Rectal smooth muscle tissue (tissue), 1 donor: ENCODE data around the gene MLLT1.

Source experiments
- H3K27ac ChIP-seq: one replicate; pipeline ENCODE4 v1.7.0; 2013; ENCODE audit warnings: low read depth, low read length, inconsistent platforms
- H3K27me3 ChIP-seq: one replicate; pipeline ENCODE4 v1.7.0; 2013; ENCODE audit warnings: low read length; ENCODE audit not compliant: control insufficient read depth, insufficient read depth
- H3K36me3 ChIP-seq: one replicate; pipeline ENCODE4 v1.7.0; 2013; ENCODE audit warnings: low read length; ENCODE audit not compliant: control insufficient read depth, insufficient read depth
- H3K4me1 ChIP-seq: one replicate; pipeline ENCODE4 v1.7.0; 2013; ENCODE audit warnings: low read length; ENCODE audit not compliant: control insufficient read depth, insufficient read depth
- H3K4me3 ChIP-seq: one replicate; pipeline ENCODE4 v1.7.0; 2013; ENCODE audit warnings: low read length
- H3K9ac ChIP-seq: one replicate; pipeline ENCODE4 v1.7.0; 2013; ENCODE audit warnings: low read length

The MLLT1 gene

DNA sequence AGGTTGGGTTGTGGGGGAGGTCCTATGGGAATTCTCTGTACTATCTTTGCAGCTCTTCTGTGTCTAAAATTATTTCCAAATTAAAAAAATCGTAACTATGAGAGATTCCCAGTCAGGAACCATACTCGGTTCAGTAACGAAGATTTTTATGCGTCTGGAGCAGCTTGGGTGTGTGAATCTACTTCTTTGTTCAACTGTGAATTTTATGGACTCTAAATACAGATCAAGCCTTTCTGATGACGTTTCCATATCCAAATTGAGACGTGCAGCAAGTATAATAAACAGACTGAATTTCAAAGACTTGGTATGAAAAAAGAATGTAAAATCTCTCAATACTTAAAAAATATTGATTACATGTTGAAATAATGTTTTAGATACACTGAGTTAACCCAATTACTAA lies 30.9 kb downstream of the MLLT1 start:
- Histone ChIP-seq H3K36me3 (no peaks in the 10 kb centered on the region), H3K9ac (no peak overlapping the region), H3K4me3 (no peak overlapping the region), H3K27me3 (no peaks in the 10 kb centered on the region), H3K27ac (peak overlapping the region; percentile 60), H3K4me1 (peaks cover 16% of the 10 kb centered on the region)

DNA sequence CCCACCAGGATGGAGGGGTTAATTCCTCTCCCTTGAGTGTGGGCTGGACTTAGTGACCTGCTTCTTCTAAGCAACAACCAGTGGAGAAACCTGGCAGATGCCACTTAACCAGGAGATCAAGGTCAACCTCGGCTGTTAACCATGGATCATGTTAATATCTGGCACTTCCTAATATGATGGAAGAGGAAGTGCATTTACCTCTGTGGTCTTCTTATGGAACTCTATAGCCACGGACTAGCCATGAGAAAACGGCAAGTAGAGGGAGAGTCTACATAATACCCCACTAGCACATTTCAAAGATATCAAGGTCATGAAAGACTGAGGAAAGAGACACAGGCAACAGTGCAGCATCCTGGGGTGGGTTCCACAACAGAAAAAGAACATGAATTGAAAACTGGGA lies 31.4 kb downstream of the MLLT1 start:
- Histone ChIP-seq H3K27me3 (no peaks in the 10 kb centered on the region), H3K27ac (peak overlapping the region; percentile 60), H3K9ac (no peak overlapping the region), H3K4me3 (no peak overlapping the region), H3K36me3 (no peaks in the 10 kb centered on the region), H3K4me1 (peaks cover 17% of the 10 kb centered on the region)

DNA sequence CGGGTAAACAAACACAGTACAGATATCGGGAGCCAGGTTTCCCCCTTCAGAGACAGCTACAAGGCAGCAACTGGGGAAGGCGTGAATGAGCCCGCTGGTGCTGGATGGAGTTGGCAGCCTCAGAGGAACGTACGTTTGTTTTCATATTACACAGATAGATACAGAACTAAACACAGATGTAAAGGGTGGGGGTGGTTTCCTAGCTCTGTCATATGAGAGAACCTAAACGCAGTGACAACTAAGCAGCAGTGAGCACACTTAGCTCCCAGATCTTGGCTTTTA lies 32.8 kb downstream of the MLLT1 start:
- Histone ChIP-seq H3K36me3 (no peaks in the 10 kb centered on the region), H3K27ac (no peak overlapping the region), H3K4me3 (no peak overlapping the region), H3K27me3 (no peaks in the 10 kb centered on the region), H3K4me1 (peaks cover 24% of the 10 kb centered on the region), H3K9ac (no peak overlapping the region)

DNA sequence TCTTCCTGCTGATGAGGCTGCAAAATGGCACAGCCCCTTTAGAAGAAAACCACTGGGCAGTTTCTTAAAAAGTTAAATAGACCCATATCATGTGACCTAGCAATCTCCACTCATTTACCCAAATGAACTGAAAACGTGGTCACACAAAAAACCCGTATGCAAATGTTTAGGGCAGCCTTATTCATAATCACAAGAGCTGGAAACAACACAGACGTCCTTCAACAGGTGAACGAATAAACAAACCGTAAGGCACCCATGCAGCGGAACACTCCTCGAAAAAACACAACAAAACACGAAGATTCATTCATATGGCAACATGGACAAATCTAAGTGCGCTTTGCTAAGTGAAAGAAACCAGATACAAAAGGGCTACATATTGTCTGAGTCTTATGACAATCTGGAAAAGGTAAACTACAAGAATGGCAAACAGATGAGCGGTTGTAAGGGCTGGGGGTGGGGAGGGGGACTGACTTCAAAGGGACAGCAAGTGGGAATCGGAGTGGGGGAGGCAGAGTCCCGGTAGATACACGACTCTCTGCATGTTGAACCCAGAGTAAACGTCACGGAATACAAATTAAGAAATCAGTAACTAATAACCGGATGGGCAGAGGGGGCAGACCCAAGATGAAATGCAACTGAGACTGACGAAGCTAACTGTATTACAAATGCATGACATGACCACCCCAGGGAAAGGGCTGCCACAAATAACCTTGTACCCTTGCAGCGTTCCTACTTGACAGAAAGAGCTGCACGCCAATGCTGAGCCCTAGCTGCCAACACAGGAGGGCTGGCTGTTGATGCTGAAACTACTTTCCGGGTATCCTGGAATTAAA lies 33.4 kb downstream of the MLLT1 start:
- no peaks in the 10 kb centered on the region for H3K27me3 ChIP-seq
- H3K4me3 ChIP-seq: no peak overlapping the region
- H3K27ac ChIP-seq: no peak overlapping the region
- peaks cover 24% of the 10 kb centered on the region for H3K4me1 ChIP-seq
- H3K36me3 ChIP-seq: no peaks in the 10 kb centered on the region
- no peak overlapping the region for H3K9ac ChIP-seq

DNA sequence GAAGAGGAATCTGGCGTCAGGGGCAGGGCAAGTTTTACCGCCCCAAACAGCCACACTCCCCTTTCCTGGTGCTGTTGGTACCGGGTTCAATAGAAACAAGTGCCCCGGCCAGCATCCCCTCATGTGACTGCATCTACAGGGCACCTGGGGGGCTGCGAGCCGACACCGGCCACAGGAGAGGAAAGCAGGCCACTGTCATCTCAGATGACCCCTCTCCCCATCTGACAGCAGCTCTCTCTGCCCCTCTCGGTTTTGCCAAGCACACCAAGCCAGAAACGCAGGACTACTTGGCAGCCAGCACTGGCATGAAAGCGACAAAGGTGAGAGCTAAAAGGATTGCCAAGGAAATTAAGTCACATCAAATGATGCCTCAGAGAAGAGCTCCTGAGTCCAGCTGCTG lies 37.1 kb downstream of the MLLT1 start:
- Histone ChIP-seq H3K36me3 (no peaks in the 10 kb centered on the region), H3K9ac (no peak overlapping the region), H3K27me3 (no peaks in the 10 kb centered on the region), H3K27ac (no peak overlapping the region), H3K4me3 (no peak overlapping the region), H3K4me1 (peaks cover 8% of the 10 kb centered on the region)

DNA sequence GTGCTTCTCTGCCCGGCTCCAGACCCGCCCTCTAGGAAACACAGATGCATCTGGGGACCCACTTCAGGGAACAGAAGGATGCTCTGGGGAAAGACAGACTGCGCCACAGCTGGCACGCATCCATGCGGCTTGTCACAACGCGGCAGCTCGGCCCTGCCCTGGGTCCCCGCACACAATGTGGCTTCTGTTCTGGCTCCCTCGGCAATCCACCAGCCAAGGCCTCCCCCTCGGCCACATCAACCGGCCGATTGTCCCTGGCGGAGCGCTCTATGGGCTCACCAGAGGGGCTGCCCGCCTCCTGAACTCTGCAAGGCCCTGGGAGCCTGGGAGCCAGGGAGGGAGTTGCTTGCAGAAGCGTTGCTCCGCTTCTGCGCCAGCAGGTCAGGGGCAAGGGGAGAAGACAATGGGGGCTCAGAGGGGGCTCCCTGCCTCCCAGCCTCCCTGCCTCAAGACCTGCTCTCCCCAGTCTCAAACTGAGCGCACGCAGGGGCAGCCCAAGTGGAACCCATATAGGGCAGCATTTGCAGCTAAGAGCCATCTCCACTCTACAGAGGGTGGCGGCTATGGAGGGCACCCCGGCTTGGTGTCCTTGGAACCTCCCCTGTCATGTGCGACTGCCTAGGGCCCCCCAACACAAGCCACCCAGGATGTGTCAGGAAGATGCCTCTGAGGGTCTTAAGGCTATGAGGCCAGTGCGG lies 37.9 kb downstream of the MLLT1 start:
- Histone ChIP-seq H3K4me1 (peaks cover 8% of the 10 kb centered on the region), H3K9ac (no peak overlapping the region), H3K27ac (no peak overlapping the region), H3K36me3 (no peaks in the 10 kb centered on the region), H3K4me3 (no peak overlapping the region), H3K27me3 (no peaks in the 10 kb centered on the region)

DNA sequence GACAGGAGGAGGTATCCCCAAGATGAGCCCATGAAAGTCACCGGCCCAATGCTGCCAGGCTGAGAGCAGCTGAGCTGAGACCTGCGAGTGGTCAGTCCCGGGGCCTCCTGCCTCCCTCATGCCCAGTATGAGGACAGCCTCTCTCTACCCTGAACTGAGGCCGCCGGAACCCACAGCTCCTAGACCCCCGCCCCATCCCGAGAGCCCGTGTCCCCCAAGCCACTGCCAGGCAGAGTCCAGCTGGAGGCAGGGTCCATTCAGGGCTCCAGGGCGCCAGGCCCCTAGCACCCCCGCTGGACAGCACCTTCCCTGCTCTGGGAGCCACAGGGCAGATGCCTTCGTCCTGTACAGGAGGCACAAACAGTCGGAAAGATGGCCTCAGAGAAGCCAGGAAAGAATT lies 38.7 kb downstream of the MLLT1 start:
- H3K27ac ChIP-seq: no peak overlapping the region
- H3K4me3 ChIP-seq: no peak overlapping the region
- H3K4me1 ChIP-seq: peaks cover 8% of the 10 kb centered on the region
- H3K27me3 ChIP-seq: no peaks in the 10 kb centered on the region
- H3K36me3 ChIP-seq: no peaks in the 10 kb centered on the region
- no peak overlapping the region for H3K9ac ChIP-seq

DNA sequence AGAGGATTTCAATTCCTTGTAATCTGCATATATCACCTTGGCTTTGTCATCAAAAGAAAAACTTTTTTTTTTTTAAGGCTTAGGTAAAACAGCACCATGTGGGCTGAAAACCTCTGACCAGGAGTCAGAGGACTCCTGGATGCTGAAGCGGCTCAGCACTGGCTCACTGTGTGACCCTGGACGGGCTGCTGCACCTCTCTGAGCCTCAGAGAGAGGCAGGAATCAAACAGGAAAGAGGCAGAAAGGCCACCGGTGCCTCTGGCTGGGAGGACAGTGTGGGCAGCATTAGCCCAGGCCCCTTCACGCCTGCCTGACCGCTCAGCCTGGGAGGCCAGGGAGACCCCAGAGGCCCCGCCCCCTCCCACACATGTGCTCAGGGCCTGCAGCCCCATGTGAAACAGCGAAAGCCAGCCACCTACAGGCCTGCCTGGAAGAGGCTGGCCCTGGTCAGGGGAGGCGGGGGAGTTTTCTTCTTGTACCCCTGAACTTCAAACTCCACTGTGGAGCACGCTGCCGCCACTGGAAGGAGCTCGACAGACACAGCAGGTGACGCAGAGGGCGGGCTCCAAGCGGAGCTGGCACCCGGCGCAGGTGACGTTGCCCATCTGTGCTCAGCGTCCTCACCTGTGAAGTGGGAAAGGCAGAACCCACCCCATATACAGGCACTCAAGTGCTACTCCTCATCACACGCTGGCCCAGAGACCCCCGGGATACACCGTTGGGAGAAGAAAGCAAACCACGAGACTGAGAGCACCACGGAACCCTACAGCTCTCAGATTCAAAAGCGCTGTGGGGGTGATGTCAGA lies 39.7 kb downstream of the MLLT1 start:
- no peak overlapping the region for H3K4me3 ChIP-seq
- no peaks in the 10 kb centered on the region for H3K36me3 ChIP-seq
- no peak overlapping the region for H3K27ac ChIP-seq
- no peak overlapping the region for H3K9ac ChIP-seq
- H3K4me1 ChIP-seq: peaks cover 8% of the 10 kb centered on the region
- H3K27me3 ChIP-seq: no peaks in the 10 kb centered on the region

DNA sequence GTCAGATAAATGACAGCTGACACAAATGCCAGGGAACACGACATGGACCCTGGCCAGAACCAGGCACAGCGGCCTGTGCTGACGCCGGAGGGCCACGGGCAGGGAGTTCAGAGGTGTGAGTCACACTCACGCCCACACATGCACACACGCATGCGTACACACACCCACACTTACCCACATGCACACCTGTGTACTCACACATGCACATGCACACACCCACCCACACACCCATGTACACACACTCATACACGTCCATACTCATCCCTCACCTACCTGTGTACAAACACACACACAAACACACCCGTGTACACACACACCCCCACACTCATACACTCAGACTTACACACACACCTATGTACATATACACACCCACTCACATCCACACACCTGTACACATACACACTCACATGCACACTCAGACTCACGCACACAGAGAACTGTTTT lies 40.4 kb downstream of the MLLT1 start:
- Histone ChIP-seq H3K4me1 (peaks cover 8% of the 10 kb centered on the region), H3K27ac (no peak overlapping the region)

DNA sequence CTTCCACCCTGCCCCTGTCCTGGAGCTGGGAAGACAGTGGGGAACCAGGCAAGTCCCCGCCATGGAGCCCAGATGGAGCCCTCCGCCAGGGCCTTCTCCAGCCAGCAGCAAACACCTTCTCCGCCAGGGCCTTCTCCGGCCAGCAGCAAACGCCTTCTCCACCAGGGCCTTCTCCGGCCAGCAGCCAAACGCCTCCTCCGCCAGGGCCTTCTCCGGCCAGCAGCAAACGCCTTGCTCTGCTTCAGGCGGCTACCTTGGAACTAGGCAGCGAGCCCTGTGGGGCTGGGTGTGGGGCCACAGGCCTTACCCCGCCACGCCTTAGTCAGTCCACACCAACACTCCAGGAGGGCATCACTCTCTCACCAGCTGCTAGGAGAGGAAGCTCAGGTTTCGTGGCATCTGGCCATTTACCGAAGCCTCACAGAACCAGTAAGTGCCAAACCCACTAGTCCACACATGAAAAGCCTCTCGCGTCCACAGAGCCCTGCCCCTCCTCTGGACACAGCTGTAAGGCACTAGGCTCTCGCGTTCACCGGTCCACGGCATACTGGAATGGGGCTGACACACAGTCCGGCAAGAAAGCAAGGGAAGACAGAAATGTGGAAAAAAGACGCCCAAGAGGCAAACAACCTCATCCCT lies 41.0 kb downstream of the MLLT1 start:
- no peak overlapping the region for H3K27ac ChIP-seq
- H3K36me3 ChIP-seq: no peaks in the 10 kb centered on the region
- H3K4me3 ChIP-seq: no peak overlapping the region
- H3K27me3 ChIP-seq: no peaks in the 10 kb centered on the region
- H3K9ac ChIP-seq: no peak overlapping the region
- peaks cover 9% of the 10 kb centered on the region for H3K4me1 ChIP-seq

More for the DNA sequence above, 40.4 kb downstream of the MLLT1 start:
- H3K4me3 ChIP-seq: no peak overlapping the region
- H3K9ac ChIP-seq: no peak overlapping the region
- H3K27me3 ChIP-seq: no peaks in the 10 kb centered on the region
- H3K36me3 ChIP-seq: no peaks in the 10 kb centered on the region

DNA sequence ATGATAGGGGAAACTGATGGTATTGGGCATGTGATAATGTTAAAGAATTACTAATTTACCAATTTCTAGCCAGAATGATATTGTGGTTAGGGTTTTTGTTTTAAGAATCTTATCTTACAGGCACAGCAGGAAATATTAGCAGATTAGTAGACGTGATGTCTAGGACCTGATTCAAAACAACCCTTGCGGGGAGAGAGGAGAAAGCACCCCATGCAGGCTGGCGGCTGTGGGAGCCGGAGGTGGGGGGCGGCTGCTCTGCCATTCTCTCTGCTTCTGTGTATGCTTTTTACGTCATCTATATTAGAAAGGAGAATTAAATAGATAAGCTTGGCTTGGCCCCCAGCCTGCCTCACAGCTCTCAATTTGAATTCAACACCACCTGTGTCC lies 41.5 kb downstream of the MLLT1 start:
- Histone ChIP-seq H3K4me1 (peaks cover 11% of the 10 kb centered on the region), H3K27me3 (no peaks in the 10 kb centered on the region), H3K9ac (no peak overlapping the region), H3K27ac (no peak overlapping the region), H3K36me3 (no peaks in the 10 kb centered on the region), H3K4me3 (no peak overlapping the region)
